Fibroblast of pulmonary artery (primary cell): Measurements from ENCODE around the gene HOXC12.

Source experiments
- DNase-seq: peaks from one replicate; pipeline ENCODE4 v3.0.0-alpha.2; 2010; ENCODE audit warnings: low read depth
- H3K4me3 ChIP-seq: replicated peaks from 2 replicates; pipeline ENCODE4 v1.5.1; 2011; ENCODE audit warnings: low read depth, mild to moderate bottlenecking, control low read depth, low read length, moderate library complexity
- TF ChIP-seq, protein P1 (sequence below): IDR thresholded peaks from 2 replicates; pipeline ENCODE4 v1.5.1; 2011; ENCODE audit warnings: mild to moderate bottlenecking, control low read depth, low read length, inconsistent platforms; ENCODE audit errors: missing control alignments

The HOXC12 gene

DNA sequence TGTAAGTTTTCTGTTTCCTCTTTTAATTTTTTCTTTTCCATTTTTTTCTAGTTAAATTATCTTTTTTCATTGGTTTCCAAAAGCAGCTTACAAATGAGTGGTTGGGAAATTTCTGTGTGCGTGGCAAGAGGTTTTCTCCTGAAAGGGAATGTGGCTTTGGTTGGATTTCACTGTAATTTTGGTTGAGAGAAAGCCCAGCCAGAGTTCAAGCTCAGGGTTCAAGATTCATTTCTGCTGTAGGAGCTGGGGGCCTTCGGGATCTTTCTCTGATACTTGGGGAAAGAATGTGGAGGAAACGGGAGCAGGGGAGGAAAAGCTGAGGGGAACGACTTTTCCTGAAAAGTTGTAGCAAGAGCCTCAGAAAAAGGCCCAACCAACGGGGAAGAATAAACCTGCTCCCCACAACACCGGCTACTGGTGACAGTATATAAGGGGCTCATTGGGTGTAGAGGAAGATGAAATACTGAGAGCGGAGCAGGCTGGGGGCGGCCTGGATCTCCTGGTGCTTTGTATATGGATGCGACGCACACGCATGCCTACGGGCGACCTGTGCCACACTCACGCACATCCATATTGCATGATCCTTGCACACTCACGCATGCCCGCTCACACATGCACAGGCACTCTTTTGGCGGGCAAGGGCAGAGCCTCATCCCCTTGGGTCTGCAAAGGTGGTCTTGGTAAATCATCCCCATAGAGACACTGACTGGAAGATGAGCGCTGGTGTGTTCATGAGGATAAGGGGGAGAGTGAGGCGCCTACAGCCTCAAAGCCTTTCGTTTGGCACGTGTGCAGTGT lies 32.2 kb downstream of the HOXC12 start:
- H3K4me3 ChIP-seq, result no peak overlapping the region

DNA sequence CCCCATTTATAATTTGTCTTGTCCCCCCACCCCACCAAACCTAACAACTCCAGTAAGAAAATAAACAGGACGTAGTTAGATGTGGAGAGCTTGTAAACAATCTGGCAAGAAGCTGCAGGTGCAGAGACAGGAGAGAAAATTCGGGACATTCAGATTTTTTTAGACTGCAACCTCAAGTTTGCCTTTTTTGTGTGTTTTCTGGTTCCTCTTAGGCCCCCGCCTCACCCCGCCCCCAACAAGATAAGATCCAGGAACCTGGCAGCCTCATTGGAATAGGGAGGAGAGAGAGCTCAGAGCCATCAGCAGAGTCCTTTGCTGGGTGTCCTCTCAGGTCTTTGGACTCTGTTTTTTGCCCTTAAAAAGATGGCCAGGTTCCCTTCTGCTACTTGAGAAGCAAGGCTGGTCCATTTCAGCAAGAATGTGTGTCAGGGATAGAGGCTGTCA lies 33.1 kb downstream of the HOXC12 start:
- H3K4me3 ChIP-seq, result no peak overlapping the region
- DNase-seq, result no peak
- TF ChIP-seq, protein P1, sequence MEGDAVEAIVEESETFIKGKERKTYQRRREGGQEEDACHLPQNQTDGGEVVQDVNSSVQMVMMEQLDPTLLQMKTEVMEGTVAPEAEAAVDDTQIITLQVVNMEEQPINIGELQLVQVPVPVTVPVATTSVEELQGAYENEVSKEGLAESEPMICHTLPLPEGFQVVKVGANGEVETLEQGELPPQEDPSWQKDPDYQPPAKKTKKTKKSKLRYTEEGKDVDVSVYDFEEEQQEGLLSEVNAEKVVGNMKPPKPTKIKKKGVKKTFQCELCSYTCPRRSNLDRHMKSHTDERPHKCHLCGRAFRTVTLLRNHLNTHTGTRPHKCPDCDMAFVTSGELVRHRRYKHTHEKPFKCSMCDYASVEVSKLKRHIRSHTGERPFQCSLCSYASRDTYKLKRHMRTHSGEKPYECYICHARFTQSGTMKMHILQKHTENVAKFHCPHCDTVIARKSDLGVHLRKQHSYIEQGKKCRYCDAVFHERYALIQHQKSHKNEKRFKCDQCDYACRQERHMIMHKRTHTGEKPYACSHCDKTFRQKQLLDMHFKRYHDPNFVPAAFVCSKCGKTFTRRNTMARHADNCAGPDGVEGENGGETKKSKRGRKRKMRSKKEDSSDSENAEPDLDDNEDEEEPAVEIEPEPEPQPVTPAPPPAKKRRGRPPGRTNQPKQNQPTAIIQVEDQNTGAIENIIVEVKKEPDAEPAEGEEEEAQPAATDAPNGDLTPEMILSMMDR, result no peak

More for the DNA sequence above, 32.2 kb downstream of the HOXC12 start:
- no peak for DNase-seq
- TF ChIP-seq, protein P1, result no peak

DNA sequence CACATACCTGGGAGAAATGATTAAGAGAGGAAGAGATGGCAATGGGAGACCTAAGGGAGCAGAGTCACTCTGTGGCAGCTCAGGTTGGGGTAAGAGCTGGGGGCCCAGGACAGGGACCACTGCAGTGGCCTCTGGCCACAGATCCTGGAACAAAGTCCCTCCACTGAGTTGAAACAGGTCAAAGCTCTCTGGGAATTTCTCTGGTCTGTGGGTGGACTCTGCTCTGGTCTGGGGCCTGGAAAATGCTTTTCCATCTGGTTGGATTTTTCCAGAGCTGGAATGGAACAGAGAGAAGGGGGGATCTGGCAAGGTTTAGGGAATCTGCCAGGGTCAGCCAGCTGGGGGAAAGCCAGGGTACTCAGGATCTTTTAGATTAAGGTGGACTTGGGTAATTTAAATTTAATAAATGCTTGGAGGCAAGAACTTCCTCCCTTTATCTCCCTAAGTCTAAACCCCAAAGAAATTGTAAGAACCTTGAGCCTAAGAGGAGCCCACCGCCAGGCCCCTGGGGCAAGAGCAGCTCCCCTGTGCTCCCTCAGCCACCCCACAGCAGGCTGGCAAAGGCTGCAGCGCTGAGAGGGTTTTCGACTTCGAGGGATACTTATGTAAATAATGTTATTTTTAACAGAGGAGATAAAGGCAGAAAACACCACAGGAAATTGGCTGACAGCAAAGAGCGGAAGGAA lies 34.0 kb downstream of the HOXC12 start:
- H3K4me3 ChIP-seq, result no peak overlapping the region

DNA sequence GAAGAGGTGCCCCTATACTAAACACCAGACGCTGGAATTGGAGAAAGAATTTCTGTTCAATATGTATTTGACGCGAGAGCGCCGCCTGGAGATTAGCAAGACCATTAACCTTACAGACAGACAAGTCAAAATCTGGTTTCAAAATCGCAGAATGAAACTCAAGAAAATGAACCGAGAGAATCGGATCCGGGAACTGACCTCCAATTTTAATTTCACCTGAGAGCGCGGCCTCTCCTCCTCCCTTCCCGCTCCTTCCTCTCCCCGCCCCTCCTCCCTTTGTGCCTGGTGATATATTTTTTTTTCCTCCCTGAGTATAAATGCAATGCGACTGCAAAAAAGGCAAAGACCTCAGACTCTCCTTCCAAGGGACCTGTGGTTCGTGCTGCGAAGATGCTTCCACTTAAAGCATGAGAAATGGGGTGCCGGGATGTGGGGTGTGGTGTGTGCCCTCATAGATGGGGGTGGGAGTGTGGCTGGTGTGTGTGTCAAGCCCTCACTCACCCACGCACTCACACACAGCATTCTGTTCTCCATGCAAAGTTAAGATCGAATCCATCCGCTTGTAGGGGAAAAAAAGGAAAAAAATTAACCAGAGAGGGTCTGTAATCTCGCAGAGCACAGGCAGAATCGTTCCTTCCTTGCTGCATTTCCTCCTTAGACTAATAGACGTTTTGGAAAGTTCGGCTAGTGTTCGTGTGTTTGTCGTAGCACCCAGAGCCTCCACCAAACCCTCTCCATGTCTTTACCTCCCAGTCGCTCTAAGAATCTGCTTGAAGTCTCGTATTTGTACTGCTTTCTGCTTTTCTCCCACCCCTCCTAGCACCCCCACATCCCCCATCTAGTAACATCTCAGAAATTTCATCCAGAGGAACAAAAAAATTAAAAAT lies 34.8 kb downstream of the HOXC12 start:
- no peak overlapping the region for H3K4me3 ChIP-seq
- DNase-seq, result peak; percentile 40
- TF ChIP-seq, protein P1, result peak; percentile 55

More for the DNA sequence above, 34.0 kb downstream of the HOXC12 start:
- TF ChIP-seq, protein P1, result no peak
- DNase-seq, result no peak

DNA sequence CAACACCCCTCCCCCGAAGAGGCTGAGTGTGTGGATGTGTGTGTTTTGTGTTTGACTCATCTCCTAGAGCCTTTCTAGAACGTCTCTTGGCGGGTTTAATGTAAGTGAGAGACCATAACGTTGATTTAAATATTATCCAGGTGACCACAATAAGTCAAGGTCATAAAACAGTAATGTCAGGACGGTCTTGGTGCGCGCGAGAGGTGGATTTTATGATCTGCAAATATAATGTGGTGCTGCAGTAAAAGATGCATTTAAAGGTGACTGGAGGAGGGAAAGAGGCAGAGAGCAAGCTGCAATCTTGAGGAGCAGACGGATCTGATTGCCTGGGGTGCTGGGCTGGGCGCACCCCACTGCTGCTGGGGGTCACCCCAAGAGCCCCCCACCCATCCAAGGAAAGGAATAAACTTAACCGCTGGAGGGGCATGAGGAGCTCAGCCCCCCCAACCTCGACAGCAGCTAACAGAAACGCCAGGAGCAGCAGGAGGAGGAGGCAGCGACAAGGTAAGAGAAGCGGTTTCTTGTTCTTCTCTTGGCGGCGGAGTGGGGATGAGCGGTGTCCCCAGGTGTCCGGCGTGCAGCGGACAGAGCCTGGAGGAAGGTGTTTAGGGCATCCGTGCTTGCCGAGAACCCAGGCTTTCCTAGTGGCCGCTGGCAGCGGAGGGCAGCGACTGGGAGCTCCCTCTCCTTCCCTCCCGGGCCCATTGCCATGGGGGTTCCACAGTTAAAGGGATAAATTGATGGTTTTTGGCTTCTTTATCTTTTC lies 35.8 kb downstream of the HOXC12 start:
- TF ChIP-seq, protein P1, result no peak
- H3K4me3 ChIP-seq, result no peak overlapping the region
- DNase-seq, result no peak

DNA sequence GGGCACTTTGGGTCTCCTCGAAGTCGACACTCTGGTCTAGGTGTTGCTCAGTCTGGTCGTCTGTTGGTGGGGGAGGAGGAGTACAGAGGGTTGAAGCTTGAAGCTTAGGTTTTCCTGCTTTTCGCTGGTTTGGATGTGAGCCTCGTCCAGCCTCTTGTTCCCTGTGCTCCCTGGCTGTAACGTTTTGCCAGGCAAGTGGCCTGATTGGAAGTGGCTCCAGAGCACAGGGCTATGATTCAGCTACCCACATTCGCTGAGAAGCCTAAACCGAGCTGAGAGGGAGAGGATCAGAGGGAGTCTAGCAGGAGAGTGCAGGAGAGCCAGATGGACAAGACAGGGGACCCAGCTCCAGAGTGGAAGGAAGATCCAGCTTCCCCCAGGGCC lies 36.4 kb downstream of the HOXC12 start:
- no peak overlapping the region for H3K4me3 ChIP-seq
- no peak for DNase-seq
- TF ChIP-seq, protein P1, result no peak
